ENCODE data around the gene NME7. TPM values are rescaled to one million over a fixed set of nuclear protein-coding genes. Genes with fewer than 3 reads are reported as not detected.

The NME7 gene
- total RNA-seq, 1 experiment from 2014 or later: 30.3 TPM

DNA sequence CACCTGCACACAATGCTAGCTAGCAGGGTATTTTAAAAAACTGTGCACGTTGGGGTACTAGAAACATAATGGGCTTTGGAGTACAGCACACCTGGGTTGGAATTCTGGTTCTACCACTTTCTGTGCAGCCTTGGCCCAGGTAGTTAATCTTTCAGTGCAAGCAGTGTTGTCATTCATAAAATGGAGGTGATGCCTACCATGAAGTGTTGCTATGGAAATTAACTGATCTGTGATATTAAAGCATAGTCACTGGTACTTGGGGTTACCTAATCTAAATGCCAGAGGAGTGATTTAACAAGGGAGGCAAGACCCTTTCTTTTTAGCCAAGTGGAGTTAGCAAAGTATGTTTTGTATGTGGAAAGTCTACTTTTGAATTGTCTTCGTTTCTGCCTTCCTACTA lies 243.1 kb downstream of the NME7 start:
- in situ Hi-C loops (cut with HindIII; ENCODE audit: low pct_unique_long_range_greater_than_20kb, low sequenced_read_pairs) (no loop called here), intact Hi-C loops (cut with micrococcal nuclease; ENCODE audit: unreplicated experiment) (no loop called here)
- BruUV-seq (replicated peaks): no TSS peak
- no peak for DNase-seq (ENCODE audit: low read depth, low spot score)
- no peak for TF ChIP-seq SIN3A (IDR thresholded peaks at IDR 0.05; ENCODE audit: borderline replicate concordance, insufficient read depth, low read depth, low read length)
- TF ChIP-seq, protein P1, sequence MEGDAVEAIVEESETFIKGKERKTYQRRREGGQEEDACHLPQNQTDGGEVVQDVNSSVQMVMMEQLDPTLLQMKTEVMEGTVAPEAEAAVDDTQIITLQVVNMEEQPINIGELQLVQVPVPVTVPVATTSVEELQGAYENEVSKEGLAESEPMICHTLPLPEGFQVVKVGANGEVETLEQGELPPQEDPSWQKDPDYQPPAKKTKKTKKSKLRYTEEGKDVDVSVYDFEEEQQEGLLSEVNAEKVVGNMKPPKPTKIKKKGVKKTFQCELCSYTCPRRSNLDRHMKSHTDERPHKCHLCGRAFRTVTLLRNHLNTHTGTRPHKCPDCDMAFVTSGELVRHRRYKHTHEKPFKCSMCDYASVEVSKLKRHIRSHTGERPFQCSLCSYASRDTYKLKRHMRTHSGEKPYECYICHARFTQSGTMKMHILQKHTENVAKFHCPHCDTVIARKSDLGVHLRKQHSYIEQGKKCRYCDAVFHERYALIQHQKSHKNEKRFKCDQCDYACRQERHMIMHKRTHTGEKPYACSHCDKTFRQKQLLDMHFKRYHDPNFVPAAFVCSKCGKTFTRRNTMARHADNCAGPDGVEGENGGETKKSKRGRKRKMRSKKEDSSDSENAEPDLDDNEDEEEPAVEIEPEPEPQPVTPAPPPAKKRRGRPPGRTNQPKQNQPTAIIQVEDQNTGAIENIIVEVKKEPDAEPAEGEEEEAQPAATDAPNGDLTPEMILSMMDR (IDR thresholded peaks at IDR 0.05): no peak
- no peak for TF ChIP-seq POLR2AphosphoS5 (IDR thresholded peaks at IDR 0.05; ENCODE audit: low read depth, low read length)
- TF ChIP-seq, protein P2, sequence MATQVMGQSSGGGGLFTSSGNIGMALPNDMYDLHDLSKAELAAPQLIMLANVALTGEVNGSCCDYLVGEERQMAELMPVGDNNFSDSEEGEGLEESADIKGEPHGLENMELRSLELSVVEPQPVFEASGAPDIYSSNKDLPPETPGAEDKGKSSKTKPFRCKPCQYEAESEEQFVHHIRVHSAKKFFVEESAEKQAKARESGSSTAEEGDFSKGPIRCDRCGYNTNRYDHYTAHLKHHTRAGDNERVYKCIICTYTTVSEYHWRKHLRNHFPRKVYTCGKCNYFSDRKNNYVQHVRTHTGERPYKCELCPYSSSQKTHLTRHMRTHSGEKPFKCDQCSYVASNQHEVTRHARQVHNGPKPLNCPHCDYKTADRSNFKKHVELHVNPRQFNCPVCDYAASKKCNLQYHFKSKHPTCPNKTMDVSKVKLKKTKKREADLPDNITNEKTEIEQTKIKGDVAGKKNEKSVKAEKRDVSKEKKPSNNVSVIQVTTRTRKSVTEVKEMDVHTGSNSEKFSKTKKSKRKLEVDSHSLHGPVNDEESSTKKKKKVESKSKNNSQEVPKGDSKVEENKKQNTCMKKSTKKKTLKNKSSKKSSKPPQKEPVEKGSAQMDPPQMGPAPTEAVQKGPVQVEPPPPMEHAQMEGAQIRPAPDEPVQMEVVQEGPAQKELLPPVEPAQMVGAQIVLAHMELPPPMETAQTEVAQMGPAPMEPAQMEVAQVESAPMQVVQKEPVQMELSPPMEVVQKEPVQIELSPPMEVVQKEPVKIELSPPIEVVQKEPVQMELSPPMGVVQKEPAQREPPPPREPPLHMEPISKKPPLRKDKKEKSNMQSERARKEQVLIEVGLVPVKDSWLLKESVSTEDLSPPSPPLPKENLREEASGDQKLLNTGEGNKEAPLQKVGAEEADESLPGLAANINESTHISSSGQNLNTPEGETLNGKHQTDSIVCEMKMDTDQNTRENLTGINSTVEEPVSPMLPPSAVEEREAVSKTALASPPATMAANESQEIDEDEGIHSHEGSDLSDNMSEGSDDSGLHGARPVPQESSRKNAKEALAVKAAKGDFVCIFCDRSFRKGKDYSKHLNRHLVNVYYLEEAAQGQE (IDR thresholded peaks at IDR 0.05; ENCODE audit: insufficient read depth in 1 of 2, low read depth in 2 of 2, low read length in 1 of 2): no peak
- TF ChIP-seq TCF7L2 (IDR thresholded peaks at IDR 0.05; ENCODE audit: low read depth, low read length): no peak
- no peak for ATAC-seq
- POLR2A ChIA-PET: no interaction called here
- CTCF ChIA-PET: no interaction called here
- Histone ChIP-seq H3K9me3 (ENCODE audit: control insufficient read depth, insufficient read depth, low read depth, low read length) (no peaks in the 10 kb centered on the region), H3K4me3 (ENCODE audit: low read depth in 2 of 2, low read length in 2 of 2) (no peak overlapping the region), H3K27me3 (ENCODE audit: control insufficient read depth, insufficient read depth, low read length) (no peaks in the 10 kb centered on the region), H3K36me3 (ENCODE audit: control insufficient read depth, insufficient read depth, low read length) (peaks cover 19% of the 10 kb centered on the region), H3K27ac (ENCODE audit: low read length) (no peak overlapping the region), H3K4me1 (ENCODE audit: control insufficient read depth, insufficient read depth, low read length) (no peaks in the 10 kb centered on the region)

DNA sequence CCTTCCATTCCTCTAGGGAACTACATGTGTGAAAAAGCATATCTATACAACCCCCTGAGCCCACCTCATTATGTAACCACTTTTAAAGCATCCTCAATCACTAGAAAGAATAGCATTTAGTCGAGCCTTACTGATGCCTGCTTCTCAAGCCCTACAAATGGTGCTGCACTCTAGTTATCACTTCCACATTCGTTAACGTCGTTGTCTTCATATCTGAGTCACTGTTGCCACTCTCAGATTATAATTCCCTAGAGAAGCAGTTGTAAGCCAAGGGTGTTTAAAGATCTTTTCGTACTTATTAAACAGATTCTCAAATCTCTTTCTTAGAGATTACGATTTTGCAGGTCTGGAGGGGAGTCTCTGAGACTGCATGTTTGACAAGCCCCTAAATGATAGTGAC lies 244.6 kb downstream of the NME7 start:
- peaks cover 13% of the 10 kb centered on the region for H3K36me3 ChIP-seq (ENCODE audit: control insufficient read depth, insufficient read depth, low read length)

More for the DNA sequence above, 244.6 kb downstream of the NME7 start:
- BruUV-seq (replicated peaks): no TSS peak
- in situ Hi-C loops (cut with HindIII; ENCODE audit: low pct_unique_long_range_greater_than_20kb, low sequenced_read_pairs) (no loop called here), intact Hi-C loops (cut with micrococcal nuclease; ENCODE audit: unreplicated experiment) (no loop called here)
- Histone ChIP-seq H3K4me1 (ENCODE audit: control insufficient read depth, insufficient read depth, low read length) (no peaks in the 10 kb centered on the region), H3K4me3 (ENCODE audit: low read depth in 2 of 2, low read length in 2 of 2) (no peak overlapping the region), H3K27ac (ENCODE audit: low read length) (no peak overlapping the region), H3K27me3 (ENCODE audit: control insufficient read depth, insufficient read depth, low read length) (no peaks in the 10 kb centered on the region), H3K9me3 (ENCODE audit: control insufficient read depth, insufficient read depth, low read depth, low read length) (no peaks in the 10 kb centered on the region)
- DNase-seq (ENCODE audit: low read depth, low spot score): no peak
- ChIA-PET CTCF (no interaction called here), POLR2A (no interaction called here)
- TF ChIP-seq SIN3A (IDR thresholded peaks at IDR 0.05; ENCODE audit: borderline replicate concordance, insufficient read depth, low read depth, low read length): no peak
- no peak for TF ChIP-seq TCF7L2 (IDR thresholded peaks at IDR 0.05; ENCODE audit: low read depth, low read length)
- TF ChIP-seq, protein P1 (IDR thresholded peaks at IDR 0.05): no peak
- TF ChIP-seq, protein P2 (IDR thresholded peaks at IDR 0.05; ENCODE audit: insufficient read depth in 1 of 2, low read depth in 2 of 2, low read length in 1 of 2): no peak
- no peak for TF ChIP-seq POLR2AphosphoS5 (IDR thresholded peaks at IDR 0.05; ENCODE audit: low read depth, low read length)
- ATAC-seq: no peak
